ENCODE measurements around the gene LAMP5.

The LAMP5 gene, protein sequence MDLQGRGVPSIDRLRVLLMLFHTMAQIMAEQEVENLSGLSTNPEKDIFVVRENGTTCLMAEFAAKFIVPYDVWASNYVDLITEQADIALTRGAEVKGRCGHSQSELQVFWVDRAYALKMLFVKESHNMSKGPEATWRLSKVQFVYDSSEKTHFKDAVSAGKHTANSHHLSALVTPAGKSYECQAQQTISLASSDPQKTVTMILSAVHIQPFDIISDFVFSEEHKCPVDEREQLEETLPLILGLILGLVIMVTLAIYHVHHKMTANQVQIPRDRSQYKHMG

DNA sequence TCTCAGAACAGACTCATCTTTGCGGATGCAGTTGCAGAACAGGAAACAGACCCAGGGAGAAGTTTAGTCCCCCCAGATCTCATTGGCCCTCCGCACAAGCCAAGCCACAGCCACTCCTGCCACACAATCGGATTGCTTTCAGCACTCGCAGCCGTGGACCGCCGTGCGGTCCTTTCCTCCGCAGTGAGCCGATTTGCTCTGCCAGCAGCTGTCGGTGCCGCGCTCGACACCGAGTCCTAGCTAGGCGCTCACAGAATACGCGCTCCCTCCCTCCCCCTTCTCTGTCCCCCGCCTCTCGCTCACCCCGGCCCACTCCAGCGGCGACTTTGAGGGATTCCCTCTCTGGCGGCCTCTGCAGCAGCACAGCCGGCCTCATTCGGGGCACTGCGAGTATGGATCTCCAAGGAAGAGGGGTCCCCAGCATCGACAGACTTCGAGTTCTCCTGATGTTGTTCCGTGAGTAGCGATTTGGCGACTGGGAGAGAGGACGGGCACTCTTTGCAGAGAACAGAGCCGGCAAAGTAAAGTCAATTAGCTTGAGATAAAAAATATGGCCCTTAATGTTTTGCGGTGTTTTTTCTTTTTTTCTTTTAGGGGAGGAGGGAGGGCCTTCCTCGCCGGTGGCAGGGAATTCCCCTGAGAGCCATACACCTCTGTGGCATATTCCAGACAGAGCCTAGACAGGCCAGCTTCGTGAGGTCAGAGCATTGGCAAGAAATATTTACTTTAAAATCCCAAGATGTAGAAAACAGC lies at the start of gene LAMP5:
Gene LAMP5 (plus strand): TSS at position 130 of the 753 bp plus-strand sequence. CDS start 263 bp downstream, at position 393.
- peak in 34 of 56 donors; percentile 11 to 65 (median 40) for DNase-seq

GRCh38 chr20:9467995-9468394 lies 46.4 kb upstream of the LAMP5 start:
- DNase-seq, result peak in 5 of 56 donors; percentile 1 to 31 (median 20)

GRCh38 chr20:9474835-9475415 lies 39.5 kb upstream of the LAMP5 start:
- DNase-seq, result no peak

- no peak for DNase-seq
These were observed 38.9 kb upstream of the LAMP5 start for GRCh38 chr20:9475456-9475855.

DNA sequence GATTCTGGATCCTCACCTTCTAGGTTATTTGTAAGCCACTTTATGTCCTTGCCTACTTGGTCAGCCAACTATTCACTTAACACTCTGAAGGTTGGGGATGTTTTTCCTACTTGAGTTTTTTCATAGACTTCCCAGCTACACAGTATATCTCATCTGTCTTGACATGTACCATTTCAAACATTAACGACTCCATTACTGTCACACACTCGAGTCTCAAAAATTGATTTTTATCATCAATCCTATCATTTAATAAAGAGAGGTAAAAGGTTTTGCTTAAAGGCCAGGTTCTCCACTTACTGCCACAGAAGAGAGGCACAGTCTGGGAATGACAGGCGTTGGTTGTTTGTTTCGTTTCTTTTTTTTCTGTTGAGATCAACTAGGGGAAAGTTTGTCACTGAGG lies 38.2 kb upstream of the LAMP5 start:
- no peak for DNase-seq

- no peak for DNase-seq
These were observed 37.8 kb upstream of the LAMP5 start for GRCh38 chr20:9476637-9477036.

DNA sequence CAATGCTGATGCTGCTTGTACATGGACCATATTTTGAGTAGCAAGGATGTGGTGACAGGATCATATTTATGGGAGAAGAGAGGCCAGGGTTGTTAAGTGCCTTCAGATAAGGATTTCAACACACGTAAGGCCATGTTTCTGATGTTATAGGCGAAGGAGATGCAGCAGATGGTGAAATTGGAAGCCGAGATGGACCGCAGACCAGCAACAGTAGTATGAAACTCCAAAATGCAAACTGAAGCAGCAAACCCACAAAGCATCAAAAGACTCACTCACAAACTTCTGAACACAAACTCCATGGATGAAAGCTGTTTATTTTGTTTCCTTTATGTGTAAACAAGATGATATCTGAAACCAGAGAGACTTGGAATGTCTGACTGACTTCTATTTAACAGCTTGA lies 35.6 kb upstream of the LAMP5 start:
- DNase-seq, result no peak

DNA sequence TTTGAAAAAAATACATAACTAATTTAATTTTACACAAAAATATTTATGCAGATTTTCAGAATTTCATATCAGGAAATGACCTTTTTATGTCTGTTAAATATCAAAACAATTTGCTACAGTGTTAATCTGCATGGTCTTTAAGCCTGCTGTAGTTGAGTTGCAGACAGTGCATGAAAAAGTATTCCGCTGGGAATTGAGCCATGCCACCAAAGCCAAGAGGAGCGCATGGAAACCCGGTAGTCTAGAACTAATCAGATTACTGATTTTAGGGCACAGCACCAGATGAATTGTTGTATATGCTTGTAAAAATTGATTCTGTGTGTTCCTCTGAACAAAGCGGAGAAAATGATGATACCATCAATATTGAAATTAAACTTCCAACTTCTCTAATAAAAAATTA lies 34.3 kb upstream of the LAMP5 start:
- DNase-seq, result peak in 1 of 56 donors; percentile 7

DNA sequence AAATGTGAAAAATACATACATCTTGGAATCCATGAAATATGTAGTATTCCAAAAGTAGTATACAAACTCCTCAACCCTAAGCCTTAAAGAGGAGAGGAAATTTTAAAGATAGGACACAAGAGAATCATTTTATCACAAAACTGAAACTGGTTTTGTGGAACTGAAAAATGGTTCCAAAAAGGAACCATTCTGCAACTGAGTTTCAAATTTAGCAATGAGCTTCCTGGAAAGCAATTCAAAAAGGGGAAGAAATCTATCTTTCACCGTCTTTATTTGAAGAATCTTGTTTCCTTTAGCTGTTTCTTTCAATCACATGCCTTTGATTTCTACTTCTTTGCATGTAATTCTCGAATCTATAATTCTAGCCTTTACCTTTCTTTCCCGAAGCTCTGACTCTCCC lies 32.2 kb upstream of the LAMP5 start:
- no peak for DNase-seq

GRCh38 chr20:9483131-9483530 lies 31.3 kb upstream of the LAMP5 start:
- DNase-seq, result no peak

DNA sequence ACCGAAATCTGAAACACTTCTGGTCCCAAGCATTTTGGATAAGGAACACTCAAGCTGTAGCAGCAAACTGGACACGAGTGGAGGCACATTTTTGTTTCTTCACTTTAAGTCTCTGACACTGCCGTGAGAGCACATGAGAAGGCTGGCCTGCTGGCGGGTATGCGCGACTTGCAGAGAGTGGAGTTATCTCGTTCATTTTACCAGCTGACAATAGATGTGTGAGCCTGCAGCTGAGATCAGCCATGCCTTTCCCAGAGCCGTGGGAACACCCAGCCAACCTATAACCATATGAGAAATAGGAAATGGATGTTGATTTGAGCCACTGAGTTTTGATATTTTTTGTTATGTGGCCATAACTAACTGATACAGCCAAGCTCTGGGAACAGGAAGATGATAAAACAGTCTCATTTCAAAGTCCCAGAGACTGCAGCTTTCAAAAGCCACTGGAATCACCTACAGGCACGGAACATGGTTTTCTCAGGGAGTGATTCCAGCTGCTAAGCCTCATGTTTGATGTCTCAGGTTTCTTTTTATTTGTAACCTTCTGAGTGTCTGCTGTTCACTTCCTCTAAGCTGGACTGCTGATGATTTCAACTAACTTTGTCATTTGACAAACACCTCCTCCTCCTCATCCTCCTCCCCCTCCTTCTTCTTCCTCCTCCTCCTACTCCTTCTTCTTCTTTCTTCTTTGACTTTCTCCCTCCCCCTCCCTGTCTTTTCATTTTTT lies 28.6 kb upstream of the LAMP5 start:
- DNase-seq, result no peak

DNA sequence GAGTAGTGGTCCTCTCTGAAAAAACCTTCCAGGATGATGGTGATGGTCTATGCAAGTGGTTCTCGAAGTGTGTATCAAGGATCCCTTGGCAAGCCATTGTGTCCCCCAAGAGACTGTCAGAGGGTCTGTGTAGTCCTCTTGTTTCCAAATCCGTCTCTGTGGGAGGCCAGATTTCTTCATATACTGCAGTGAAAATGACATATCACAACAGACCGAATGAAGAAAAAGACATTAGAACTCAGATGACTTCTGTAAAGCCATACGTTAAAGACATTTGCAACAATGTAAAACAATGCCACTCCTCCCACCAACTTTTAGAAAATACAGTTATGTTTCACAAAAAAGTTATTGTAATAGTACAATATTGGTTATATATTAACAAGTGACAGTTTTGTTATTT lies 27.2 kb upstream of the LAMP5 start:
- DNase-seq, result no peak

DNA sequence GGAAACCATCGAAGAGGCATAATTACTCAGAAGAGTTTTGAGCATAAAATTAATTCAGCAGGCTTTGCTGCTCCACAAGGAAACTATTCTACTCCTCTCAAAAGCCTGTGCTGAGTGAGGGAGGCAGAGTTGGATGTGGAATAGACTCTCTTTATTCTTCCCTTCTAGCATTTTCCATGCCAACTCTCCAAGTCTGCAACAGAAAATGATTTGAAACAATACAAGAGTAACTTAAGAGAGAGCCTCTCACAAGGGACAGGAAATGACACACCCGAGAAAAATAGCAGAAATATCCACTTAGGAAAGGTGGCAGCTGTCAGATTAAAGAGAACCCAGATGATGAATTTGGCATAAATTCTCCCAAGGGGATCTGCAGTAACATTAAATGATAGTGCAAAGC lies 26.3 kb upstream of the LAMP5 start:
- DNase-seq, result peak in 12 of 56 donors; percentile 3 to 62 (median 32)

DNA sequence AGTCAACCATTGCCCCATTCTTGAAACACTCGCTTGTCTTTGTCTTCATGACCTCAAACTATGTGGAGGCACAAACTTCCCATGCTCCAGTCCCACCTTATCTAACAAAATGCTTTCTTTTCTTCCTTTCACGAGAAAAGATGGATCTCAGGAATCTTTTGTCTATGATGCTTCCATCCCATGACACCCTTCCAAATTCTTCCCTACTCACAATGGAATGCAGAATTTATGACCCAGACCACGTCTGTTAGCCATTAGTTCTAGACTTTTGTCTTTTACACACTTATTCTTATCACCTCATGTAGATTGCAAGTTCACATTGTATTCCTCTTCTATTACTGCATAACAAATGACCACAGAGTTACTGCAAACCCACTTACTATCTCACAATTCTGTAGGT lies 24.2 kb upstream of the LAMP5 start:
- DNase-seq, result no peak

DNA sequence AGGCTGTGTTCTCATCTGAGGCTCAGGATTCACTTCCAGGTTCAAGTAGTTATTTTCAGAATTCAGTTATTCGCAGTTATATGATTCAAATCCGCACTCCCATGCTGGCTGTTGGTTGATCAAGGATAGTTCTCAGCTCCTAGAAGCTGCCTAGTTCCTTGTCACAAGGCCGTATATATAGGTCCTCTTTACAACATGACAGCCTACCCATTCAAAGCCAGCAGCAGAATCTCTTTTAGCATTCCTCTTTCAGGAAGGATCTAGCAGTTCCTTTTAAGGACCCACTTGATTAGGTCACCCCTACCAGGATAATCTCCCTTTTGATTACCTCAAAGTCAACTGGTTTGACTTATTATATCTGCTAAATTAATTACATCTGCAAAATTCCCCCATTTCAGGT lies 23.8 kb upstream of the LAMP5 start:
- DNase-seq, result no peak

DNA sequence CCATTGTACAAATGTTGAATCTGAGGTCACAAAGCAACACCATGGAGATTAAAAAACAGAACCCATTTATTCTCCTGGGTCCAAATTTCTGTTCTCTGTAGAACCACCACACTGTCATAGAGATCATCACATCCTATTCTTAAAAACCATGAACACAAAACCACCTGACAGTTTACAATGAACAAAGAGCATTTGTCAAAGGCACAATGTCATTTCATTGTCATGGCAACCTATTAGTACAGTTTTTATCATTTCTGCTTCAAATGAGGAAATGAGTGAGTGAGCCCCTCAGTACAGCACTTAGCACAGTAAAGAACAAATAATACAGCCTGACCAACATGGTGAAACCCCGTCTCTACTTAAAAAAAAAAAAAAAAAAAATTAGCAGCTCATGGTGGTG lies 23.1 kb upstream of the LAMP5 start:
- no peak for DNase-seq

DNA sequence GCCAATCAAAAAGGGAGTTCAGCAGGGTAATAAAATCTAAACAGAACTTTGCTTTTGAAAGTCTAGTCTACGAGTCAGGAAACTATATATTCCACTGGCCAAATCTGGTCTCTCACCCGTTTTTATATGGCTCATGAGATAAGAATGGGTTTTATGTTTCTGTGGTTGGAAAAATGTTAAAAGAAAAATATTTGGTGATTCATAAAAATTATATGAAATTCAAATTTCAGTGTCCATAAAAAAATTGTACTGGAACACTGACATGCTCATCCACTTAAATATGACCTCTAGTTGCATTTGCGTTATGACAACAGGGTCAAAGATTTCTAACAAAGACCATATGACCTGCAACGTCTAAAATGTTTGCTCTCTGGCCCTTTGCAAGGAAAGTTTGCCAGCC lies 22.3 kb upstream of the LAMP5 start:
- no peak for DNase-seq

DNA sequence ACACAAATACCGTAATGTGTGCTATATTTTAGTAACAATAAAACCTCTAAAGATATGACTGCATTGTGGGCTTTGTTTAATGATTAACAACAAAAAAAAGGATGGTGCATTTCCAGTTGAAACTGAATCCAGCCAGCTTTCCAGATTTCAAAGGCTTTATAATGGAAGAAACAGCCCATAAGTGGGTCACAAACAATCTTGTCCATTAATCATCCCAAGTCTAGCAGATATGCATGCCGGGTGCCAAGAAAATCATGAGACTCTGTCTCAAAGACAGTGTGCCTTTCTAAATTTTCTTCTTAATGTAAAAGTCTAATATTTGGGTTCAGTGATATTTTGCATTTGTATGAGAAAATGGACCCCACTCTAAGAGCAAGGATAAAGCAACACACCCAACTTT lies 20.6 kb upstream of the LAMP5 start:
- no peak for DNase-seq

DNA sequence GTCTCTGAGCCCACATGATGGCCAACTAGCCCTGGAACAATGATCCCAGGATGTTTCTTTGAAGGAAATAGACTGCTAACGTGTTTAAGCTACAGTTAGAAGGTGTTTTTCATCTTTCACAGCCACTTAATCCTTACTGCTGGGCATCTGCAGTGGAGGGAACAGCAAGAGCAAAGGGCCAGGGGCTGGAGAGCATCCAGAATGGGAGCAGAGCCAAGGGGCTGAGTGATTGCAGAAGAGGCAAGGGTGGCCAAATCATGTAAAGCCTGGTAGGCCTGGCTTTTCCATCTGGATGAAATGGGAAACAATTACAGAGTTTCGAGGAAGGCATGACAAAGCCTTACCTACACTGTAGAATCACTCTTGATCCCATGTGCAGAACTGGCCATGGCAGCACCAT lies 18.7 kb upstream of the LAMP5 start:
- no peak for DNase-seq

GRCh38 chr20:9496155-9496554 lies 18.2 kb upstream of the LAMP5 start:
- DNase-seq, result no peak

GRCh38 chr20:9498322-9498721 lies 16.1 kb upstream of the LAMP5 start:
- DNase-seq, result no peak

Data from nucleus accumbens (tissue), 56 donors.